Hematopoietic multipotent progenitor cell (in vitro differentiated cells): Measurements from ENCODE around the gene BICD1. TPM values are rescaled to one million over a fixed set of nuclear protein-coding genes. Genes with fewer than 3 reads are reported as not detected.

Experiments
- small RNA-seq: library from RNA; depleted of rRNA; stranded (forward); fragments of <200 nt; gene quantifications from one replicate; pipeline ENCODE3, GENCODE V24; 2012
- total RNA-seq: library from RNA; depleted of rRNA; stranded (reverse); fragments of >200 nt; gene quantifications from one replicate; pipeline ENCODE4 v1.2.3, GENCODE V29; 2012

The BICD1 gene
- total RNA-seq, 1 donor = 18.3 TPM

Small RNAs within 50 kb of the gene (small RNA-seq; reads per million reads assigned to genes)
- gene AC048344.2 = not detected
- not detected for gene AC048344.3
- not detected for gene RF00019

Other genes with a start within 250 kb of the BICD1 start
- 12.9 TPM for gene RESF1, start 147.4 kb upstream of the BICD1 start, total RNA-seq